CD4-positive, alpha-beta T cell treated with Interleukin-1 beta for 1 hour (primary cell): ENCODE results near the gene COL6A1.
A peak's percentile ranks its signal among the peaks of the same experiment; 100 is the strongest.

Source experiments
- DNase-seq, 2 donors: peaks; one replicate each; pipeline ENCODE4 v3.0.0-alpha.2; 2020 to 2022

COL6A1 gene

GRCh38 chr21:46050668-46051378 is 69.3 kb downstream of the COL6A1 start:
- DNase-seq: no peak

DNA sequence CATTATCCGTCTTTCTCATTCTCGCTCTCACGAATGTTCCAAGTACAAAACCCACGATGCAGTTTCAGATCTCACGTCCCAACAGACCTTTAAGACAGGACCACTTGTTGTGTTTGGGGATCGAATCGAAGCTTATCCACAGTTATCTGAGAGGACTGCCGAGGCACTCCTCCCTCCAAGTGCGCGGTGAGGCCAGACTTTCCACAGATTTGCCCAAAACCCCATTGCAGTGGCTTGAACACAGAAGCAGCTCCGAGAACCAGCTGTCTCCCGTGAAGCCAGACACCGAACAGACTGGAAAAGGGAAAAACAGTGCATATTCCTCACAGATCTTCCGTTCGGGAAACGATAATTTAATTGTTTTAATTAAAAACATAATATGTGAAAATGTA is 69.8 kb downstream of the COL6A1 start:
- no peak for DNase-seq

- no peak for DNase-seq
Observed at GRCh38 chr21:46051821-46052675, 70.5 kb downstream of the COL6A1 start.

DNA sequence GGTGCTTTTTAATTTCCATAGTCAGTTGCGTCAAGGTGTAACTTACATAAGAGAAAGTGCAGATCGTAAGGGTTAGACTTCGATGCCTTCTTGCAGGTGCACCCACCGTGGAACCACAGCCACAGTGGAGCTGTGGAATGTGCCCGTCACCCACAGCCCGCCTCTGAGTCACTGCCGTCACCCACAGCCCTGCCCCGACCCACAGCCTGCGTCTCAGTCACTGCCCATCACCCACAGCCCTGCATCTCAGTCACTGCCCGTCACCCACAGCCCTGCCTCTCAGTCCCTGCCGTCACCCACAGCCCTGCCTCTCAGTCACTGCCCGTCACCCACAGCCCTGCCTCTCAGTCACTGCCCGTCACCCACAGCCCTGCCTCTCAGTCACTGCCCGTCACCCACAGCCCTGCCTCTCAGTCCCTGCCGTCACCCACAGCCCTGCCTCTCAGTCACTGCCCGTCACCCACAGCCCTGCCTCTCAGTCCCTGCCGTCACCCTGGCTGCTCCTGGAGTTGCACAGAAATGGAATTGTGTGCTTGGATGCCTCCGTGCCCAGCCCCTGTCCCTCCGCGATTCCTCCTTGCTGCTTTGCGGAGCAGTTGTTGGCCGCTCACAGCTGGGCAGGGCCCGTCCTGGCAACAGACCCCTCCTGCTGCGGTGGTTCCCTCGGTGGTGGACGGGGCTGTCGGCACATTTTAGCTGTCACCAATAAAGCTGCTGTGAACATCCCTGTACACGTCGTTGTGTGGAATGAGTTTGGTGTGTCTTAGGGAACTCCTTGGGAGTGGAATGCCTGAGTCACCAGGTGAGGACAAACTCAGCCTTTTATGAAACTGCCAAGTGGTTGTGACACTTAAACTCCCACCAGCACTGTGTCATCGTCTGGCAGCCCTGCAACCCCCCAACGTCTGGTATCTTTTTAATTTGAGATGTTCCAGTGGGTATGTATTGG is 71.4 kb downstream of the COL6A1 start:
- peak; percentile 36 to 43 for DNase-seq

- DNase-seq: no peak
Observed at GRCh38 chr21:46054031-46054430, 72.5 kb downstream of the COL6A1 start.

- no peak for DNase-seq
Observed at GRCh38 chr21:46054451-46054881, 72.9 kb downstream of the COL6A1 start.
